VCaP (cell line): ENCODE measurements around the gene ISL2.

Experiments used
- H3K27ac ChIP-seq: fragments of 450-650 bp; 2 replicates; pipeline ENCODE4 v1.5.1; 2017
- CTCF ChIP-seq: fragments of 450-650 bp; conservative IDR thresholded peaks from 2 replicates; pipeline ENCODE4 v1.5.1; 2017; ENCODE audit warnings: mild to moderate bottlenecking, moderate library complexity

The ISL2 gene

GRCh38 chr15:76382987-76383728, 46.6 kb downstream of the ISL2 start:
- TF ChIP-seq CTCF, result no peak
- no peak overlapping the region for H3K27ac ChIP-seq

- no peak overlapping the region for H3K27ac ChIP-seq
- no peak for TF ChIP-seq CTCF
Measured at GRCh38 chr15:76384409-76384808, 47.8 kb downstream of the ISL2 start.

- H3K27ac ChIP-seq, result no peak overlapping the region
- no peak for TF ChIP-seq CTCF
Measured at GRCh38 chr15:76386178-76386577, 49.6 kb downstream of the ISL2 start.

GRCh38 chr15:76386926-76387325, 50.4 kb downstream of the ISL2 start:
- no peak overlapping the region for H3K27ac ChIP-seq
- no peak for TF ChIP-seq CTCF

- TF ChIP-seq CTCF, result no peak
- H3K27ac ChIP-seq, result no peak overlapping the region
Measured at GRCh38 chr15:76390571-76390970, 54.0 kb downstream of the ISL2 start.

- no peak overlapping the region for H3K27ac ChIP-seq
- TF ChIP-seq CTCF, result no peak
Measured at GRCh38 chr15:76391309-76391708, 54.7 kb downstream of the ISL2 start.

GRCh38 chr15:76391847-76392246, 55.3 kb downstream of the ISL2 start:
- TF ChIP-seq CTCF, result no peak
- no peak overlapping the region for H3K27ac ChIP-seq
